Endodermal cell (in vitro differentiated cells): ENCODE measurements around the gene COL13A1. TPM values are rescaled to one million over a fixed set of nuclear protein-coding genes. Genes with fewer than 3 reads are reported as not detected.

Experiments
- DNase-seq: peaks from one replicate; pipeline ENCODE4 v3.0.0-alpha.2; 2017
- H3K27ac ChIP-seq: 2 replicates; pipeline ENCODE4 v1.5.1; 2013; ENCODE audit warnings: mild to moderate bottlenecking, low read depth, low read length, moderate library complexity
- H3K27me3 ChIP-seq: 2 replicates; pipeline ENCODE4 v1.6.1; 2013; ENCODE audit warnings: mild to moderate bottlenecking, low read length, moderate library complexity; ENCODE audit not compliant: insufficient read depth, control insufficient read depth, poor library complexity, severe bottlenecking
- H3K36me3 ChIP-seq: 2 replicates; pipeline ENCODE4 v1.7.0; 2013; ENCODE audit warnings: mild to moderate bottlenecking, low read length, moderate library complexity; ENCODE audit not compliant: control insufficient read depth, insufficient read depth
- H3K4me1 ChIP-seq: one replicate; pipeline ENCODE4 v1.7.0; 2013; ENCODE audit warnings: low read length; ENCODE audit not compliant: control insufficient read depth, insufficient read depth
- H3K4me3 ChIP-seq: 2 replicates; pipeline ENCODE4 v1.5.1; 2013; ENCODE audit warnings: mild to moderate bottlenecking, low read length, moderate library complexity
- H3K9ac ChIP-seq: 2 replicates; pipeline ENCODE4 v1.6.1; 2013; ENCODE audit warnings: mild to moderate bottlenecking, low read length, moderate library complexity; ENCODE audit not compliant: poor library complexity, severe bottlenecking; ENCODE audit errors: extremely low read depth
- H3K9me3 ChIP-seq: 2 replicates; pipeline ENCODE4 v1.6.1; 2013; ENCODE audit warnings: mild to moderate bottlenecking, low read length, moderate library complexity; ENCODE audit not compliant: control insufficient read depth
- H3K27ac Mint-ChIP-seq: 2 replicates; pipeline ENCODE4 v1.8.0; 2020; ENCODE audit warnings: mixed read lengths
- H3K27me3 Mint-ChIP-seq: 2 replicates; pipeline ENCODE4 v1.8.0; 2021; ENCODE audit warnings: mild to moderate bottlenecking, mixed read lengths; ENCODE audit not compliant: insufficient read depth
- H3K36me3 Mint-ChIP-seq: 2 replicates; pipeline ENCODE4 v1.8.0; 2020; ENCODE audit warnings: low read depth, mixed read lengths
- H3K4me1 Mint-ChIP-seq: 2 replicates; pipeline ENCODE4 v1.8.0; 2020; ENCODE audit warnings: mixed read lengths
- H3K4me3 Mint-ChIP-seq: 2 replicates; pipeline ENCODE4 v1.8.0; 2020; ENCODE audit warnings: mild to moderate bottlenecking, moderate library complexity, mixed read lengths
- H3K9me3 Mint-ChIP-seq: 2 replicates; pipeline ENCODE4 v1.8.0; 2020; ENCODE audit warnings: mild to moderate bottlenecking, mixed read lengths
- WGBS, 2 experiments: methylation state at CpG; one replicate each; pipeline versions ENCODE4 v1.1.5 to v1.1.7; 2013; ENCODE audit warnings: missing lambda C conversion rate in 2 of 2, mixed read lengths in 1 of 2; ENCODE audit not compliant: insufficient coverage in 1 of 2, insufficient read length in 1 of 2; 5-methylcytosine and 5-hydroxymethylcytosine counted together
- total RNA-seq, 2 donors: library from RNA; stranded (reverse); fragmentation: NEBNext Ultra II Directional in 1 of 2; extraction: Animal tissue kit (Norgen Biotek cat#: 25700) in 1 of 2; gene quantifications; 2 replicates in 1 of 2; 3 replicates in 1 of 2; pipeline ENCODE4 v1.2.1, GENCODE V29; 2021
- TF ChIP-seq, protein P1 (sequence below): fragments of 200-600 bp; sonication (generic); conservative IDR thresholded peaks from 2 replicates; pipeline ENCODE4 v1.5.0; 2021; ENCODE audit warnings: antibody characterized with exemption, mild to moderate bottlenecking

The COL13A1 gene
- total RNA-seq, 2 donors from 2014 or later, result 15.9 to 20.7 TPM

DNA sequence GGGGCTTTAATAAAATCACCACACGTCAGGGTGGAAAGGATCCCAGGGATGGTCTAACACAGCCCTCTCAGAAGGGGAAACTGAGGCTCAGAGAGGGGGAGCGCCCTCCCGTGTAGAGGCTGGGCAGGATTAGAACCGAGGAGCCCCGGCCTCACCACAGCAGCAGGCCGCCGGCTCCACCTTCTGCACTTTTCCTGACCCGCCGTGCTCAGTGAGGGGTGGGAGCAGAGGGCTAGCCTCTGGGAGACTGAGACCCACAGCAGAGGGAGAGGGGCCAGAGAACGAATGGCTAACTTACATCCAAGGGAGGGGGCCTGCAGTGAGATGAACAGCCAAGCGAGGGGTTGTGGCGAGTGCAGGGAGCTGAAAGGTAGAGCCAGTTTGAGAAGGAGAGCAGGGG is 79.5 kb downstream of the COL13A1 start:
- peaks cover 57% of the 10 kb centered on the region for H3K4me1 Mint-ChIP-seq
- no peak overlapping the region for H3K27ac Mint-ChIP-seq
- Histone ChIP-seq H3K4me3 (no peak overlapping the region), H3K27ac (no peak overlapping the region), H3K9me3 (no peaks in the 10 kb centered on the region), H3K36me3 (no peaks in the 10 kb centered on the region), H3K9ac (no peak overlapping the region), H3K27me3 (no peaks in the 10 kb centered on the region), H3K4me1 (peaks cover 21% of the 10 kb centered on the region)
- TF ChIP-seq, protein P1, sequence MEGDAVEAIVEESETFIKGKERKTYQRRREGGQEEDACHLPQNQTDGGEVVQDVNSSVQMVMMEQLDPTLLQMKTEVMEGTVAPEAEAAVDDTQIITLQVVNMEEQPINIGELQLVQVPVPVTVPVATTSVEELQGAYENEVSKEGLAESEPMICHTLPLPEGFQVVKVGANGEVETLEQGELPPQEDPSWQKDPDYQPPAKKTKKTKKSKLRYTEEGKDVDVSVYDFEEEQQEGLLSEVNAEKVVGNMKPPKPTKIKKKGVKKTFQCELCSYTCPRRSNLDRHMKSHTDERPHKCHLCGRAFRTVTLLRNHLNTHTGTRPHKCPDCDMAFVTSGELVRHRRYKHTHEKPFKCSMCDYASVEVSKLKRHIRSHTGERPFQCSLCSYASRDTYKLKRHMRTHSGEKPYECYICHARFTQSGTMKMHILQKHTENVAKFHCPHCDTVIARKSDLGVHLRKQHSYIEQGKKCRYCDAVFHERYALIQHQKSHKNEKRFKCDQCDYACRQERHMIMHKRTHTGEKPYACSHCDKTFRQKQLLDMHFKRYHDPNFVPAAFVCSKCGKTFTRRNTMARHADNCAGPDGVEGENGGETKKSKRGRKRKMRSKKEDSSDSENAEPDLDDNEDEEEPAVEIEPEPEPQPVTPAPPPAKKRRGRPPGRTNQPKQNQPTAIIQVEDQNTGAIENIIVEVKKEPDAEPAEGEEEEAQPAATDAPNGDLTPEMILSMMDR, result no peak
- no peaks in the 10 kb centered on the region for H3K27me3 Mint-ChIP-seq
- no peak overlapping the region for H3K4me3 Mint-ChIP-seq
- H3K9me3 Mint-ChIP-seq, result no peaks in the 10 kb centered on the region
- no peaks in the 10 kb centered on the region for H3K36me3 Mint-ChIP-seq
- DNase-seq, result no peak
- WGBS, 2 experiments, result 75 to 85% methylated on average over 10 to 12 of the region's 12 CpGs

DNA sequence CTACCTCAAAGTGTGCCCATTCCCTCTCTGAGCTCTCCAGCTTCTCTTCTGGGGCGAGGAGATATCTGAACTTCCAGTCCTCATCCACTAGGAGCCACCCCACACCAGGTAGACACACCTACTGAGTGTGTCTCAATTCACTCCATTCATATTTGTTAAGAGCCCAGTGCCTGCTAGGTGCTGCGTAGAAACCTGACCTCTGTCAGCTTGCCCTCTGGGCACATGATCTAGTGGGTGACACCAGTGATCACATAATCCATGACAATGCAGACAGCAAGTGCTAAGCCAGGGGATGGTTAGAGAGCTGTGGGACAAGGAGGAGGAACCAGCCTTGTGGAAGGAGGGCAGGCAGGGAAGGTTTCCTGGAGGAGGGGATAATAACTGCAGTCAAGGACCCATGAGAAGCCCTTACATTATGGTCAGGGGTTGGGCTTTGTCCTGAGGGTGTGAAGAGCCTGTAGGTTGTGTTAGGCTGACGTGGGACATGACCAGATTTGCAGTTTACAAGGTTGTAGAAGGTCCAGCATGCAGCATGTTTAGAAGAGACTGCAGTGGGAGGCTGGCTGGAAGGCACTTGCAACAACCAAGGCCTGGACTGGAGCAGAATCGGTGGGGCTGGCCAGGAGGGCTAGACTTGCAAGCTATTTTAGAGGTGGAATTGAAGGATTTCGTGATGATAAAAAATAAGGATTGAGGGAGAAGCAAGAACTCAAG is 81.8 kb downstream of the COL13A1 start:
- no peak overlapping the region for H3K9ac ChIP-seq
- no peaks in the 10 kb centered on the region for H3K27me3 Mint-ChIP-seq
- no peak overlapping the region for H3K4me3 Mint-ChIP-seq
- peak; percentile 74 for DNase-seq
- no peaks in the 10 kb centered on the region for H3K9me3 ChIP-seq
- H3K27ac ChIP-seq, result no peak overlapping the region
- no peaks in the 10 kb centered on the region for H3K27me3 ChIP-seq
- no peak overlapping the region for H3K4me3 ChIP-seq
- 79 to 88% methylated on average over 4 to 5 of the region's 5 CpGs for WGBS, 2 experiments
- TF ChIP-seq, protein P1, result peak; percentile 76
- H3K36me3 Mint-ChIP-seq, result no peaks in the 10 kb centered on the region
- H3K27ac Mint-ChIP-seq, result no peak overlapping the region
- H3K9me3 Mint-ChIP-seq, result no peaks in the 10 kb centered on the region
- H3K4me1 Mint-ChIP-seq, result peaks cover 40% of the 10 kb centered on the region
- no peaks in the 10 kb centered on the region for H3K36me3 ChIP-seq
- peaks cover 8% of the 10 kb centered on the region for H3K4me1 ChIP-seq

DNA sequence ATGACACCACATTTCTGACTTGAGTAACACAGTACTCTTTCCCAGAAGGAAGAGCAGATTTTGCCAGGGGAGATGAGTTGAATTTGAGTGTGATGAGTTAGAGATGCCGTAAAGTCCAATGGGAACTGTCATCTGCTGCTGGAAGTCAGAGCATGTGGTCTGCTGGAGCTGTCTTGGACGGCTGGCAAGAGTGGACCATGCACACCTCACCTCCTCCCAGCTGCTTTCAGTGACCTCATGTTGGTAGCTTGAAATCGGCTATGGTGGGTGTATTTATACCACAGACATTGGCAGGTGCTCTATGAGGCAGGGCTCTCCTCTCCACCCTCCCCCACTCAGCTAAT is 82.3 kb downstream of the COL13A1 start:
- no peaks in the 10 kb centered on the region for H3K27me3 Mint-ChIP-seq
- H3K4me1 ChIP-seq, result peaks cover 8% of the 10 kb centered on the region
- no peak overlapping the region for H3K4me3 Mint-ChIP-seq
- no peaks in the 10 kb centered on the region for H3K36me3 ChIP-seq
- H3K4me3 ChIP-seq, result no peak overlapping the region
- H3K27me3 ChIP-seq, result no peaks in the 10 kb centered on the region
- H3K27ac Mint-ChIP-seq, result no peak overlapping the region
- H3K9me3 ChIP-seq, result no peaks in the 10 kb centered on the region
- TF ChIP-seq, protein P1, result no peak
- H3K36me3 Mint-ChIP-seq, result no peaks in the 10 kb centered on the region
- WGBS, 2 experiments, result 92% methylated on average over 3 of the region's 3 CpGs; no CpG with 5 or more reads in 1 of the 2 experiments
- peaks cover 40% of the 10 kb centered on the region for H3K4me1 Mint-ChIP-seq
- no peak for DNase-seq
- no peak overlapping the region for H3K27ac ChIP-seq
- no peaks in the 10 kb centered on the region for H3K9me3 Mint-ChIP-seq
- no peak overlapping the region for H3K9ac ChIP-seq
